ENCODE results near the gene ACOT7.

- TF ChIP-seq, protein P1, sequence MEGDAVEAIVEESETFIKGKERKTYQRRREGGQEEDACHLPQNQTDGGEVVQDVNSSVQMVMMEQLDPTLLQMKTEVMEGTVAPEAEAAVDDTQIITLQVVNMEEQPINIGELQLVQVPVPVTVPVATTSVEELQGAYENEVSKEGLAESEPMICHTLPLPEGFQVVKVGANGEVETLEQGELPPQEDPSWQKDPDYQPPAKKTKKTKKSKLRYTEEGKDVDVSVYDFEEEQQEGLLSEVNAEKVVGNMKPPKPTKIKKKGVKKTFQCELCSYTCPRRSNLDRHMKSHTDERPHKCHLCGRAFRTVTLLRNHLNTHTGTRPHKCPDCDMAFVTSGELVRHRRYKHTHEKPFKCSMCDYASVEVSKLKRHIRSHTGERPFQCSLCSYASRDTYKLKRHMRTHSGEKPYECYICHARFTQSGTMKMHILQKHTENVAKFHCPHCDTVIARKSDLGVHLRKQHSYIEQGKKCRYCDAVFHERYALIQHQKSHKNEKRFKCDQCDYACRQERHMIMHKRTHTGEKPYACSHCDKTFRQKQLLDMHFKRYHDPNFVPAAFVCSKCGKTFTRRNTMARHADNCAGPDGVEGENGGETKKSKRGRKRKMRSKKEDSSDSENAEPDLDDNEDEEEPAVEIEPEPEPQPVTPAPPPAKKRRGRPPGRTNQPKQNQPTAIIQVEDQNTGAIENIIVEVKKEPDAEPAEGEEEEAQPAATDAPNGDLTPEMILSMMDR (IDR thresholded peaks at IDR 0.05): no peak
- TF ChIP-seq CREM (CRISPR knock-in tag; IDR thresholded peaks at IDR 0.05): no peak
Observed at GRCh38 chr1:6308449-6308848, 85.1 kb downstream of the ACOT7 start.
